ENCODE data around the gene DIP2C. TPM values are rescaled to one million over a fixed set of nuclear protein-coding genes. Genes with fewer than 3 reads are reported as not detected.

DIP2C gene
- total RNA-seq, 1 experiment from 2014 or later, result 5.0 TPM

DNA sequence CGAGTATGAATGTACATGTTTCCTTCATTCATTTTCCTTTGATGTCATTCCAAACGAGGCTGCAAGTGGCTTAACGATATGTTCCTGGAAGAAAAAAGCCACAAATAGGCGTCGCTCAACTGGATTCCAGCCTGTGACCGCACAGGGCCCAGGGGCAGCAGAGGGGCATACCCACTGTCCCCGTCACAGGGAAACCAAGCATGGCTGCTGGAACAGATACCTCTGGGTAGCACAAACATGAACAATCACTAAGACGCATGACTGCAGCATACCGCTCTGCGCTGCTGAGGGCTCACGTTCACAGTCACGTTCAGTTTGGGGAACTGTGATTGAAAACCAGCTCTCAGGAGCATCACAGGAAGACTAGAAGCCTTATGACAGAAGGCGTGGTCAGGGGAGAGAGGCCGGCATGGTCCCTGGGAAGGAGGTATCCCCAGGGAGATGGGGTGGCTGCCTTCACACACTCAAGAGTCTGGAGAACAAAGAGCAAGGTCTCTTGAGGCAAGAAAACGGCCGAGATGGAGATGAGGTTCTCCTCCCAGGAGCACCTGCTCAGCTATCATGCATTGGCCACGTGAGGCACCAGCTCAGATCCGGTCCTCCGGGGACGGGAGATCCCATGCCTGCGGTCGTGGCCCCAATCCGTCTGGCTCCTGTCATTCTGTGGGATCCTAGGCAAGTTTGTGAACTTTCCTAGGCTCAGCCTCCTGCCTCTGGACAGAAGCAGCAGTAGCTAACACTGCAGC, 213.6 kb downstream of the DIP2C start:
- H3K27me3 ChIP-seq, result no peaks in the 10 kb centered on the region
- no peaks in the 10 kb centered on the region; the same call in 1 of the 2 replicates for H3K4me1 ChIP-seq
- no peak overlapping the region for H3K27ac ChIP-seq
- H3K4me3 ChIP-seq, result no peak overlapping the region
- DNase-seq, result no peak
- H3K36me3 ChIP-seq, result no peaks in the 10 kb centered on the region
- H3K9me3 ChIP-seq (replicated peaks), result no peaks in the 10 kb centered on the region

GRCh38 chr10:474946-475345, 214.5 kb downstream of the DIP2C start:
- H3K27me3 ChIP-seq, result no peaks in the 10 kb centered on the region
- DNase-seq, result no peak
- no peaks in the 10 kb centered on the region for H3K36me3 ChIP-seq

GRCh38 chr10:474406-474805, 215.1 kb downstream of the DIP2C start:
- Histone ChIP-seq H3K4me1 (no peaks in the 10 kb centered on the region), H3K36me3 (no peaks in the 10 kb centered on the region), H3K27ac (no peak overlapping the region), H3K4me3 (no peak overlapping the region), H3K27me3 (no peaks in the 10 kb centered on the region), H3K9me3 (replicated peaks) (no peaks in the 10 kb centered on the region)
- DNase-seq, result no peak

More at GRCh38 chr10:474946-475345, 214.5 kb downstream of the DIP2C start:
- Histone ChIP-seq H3K4me3 (no peak overlapping the region), H3K4me1 (no peaks in the 10 kb centered on the region), H3K27ac (no peak overlapping the region), H3K9me3 (replicated peaks) (no peaks in the 10 kb centered on the region)

DNA sequence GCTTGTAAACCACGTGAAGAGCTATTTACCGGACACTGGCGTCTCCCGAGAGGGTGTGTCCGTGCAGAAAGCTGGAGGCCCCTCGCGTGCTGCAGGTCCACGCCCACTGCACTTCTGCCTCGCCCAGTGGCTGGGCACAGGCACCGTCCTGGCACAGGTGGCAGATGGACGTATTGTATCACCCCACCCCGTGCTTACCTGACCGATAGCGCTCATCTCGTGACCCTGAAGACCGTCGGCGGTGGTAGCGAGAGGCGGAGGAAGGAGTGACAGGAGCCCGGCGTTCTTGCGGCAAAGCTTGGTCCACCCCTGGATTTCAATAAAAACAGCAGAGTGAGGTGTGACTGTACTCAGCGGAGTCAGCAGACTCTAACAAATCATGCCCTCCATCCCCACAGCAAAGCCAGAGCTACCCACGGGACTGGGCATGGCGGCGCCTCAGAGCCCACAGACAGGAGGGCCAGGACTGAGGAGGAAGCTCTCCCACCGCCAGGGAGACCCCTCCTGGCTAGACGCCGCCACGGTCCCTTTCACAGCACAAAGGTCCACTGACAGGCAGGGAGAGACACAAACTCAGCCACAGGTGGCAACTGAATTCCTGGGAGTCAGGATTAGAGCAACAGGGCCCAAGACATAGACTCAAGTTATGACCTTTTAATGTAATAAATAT, 217.1 kb downstream of the DIP2C start:
- H3K27me3 ChIP-seq, result no peaks in the 10 kb centered on the region
- no peak overlapping the region for H3K27ac ChIP-seq
- no peak for DNase-seq
- H3K36me3 ChIP-seq, result no peaks in the 10 kb centered on the region
- no peaks in the 10 kb centered on the region for H3K4me1 ChIP-seq
- H3K9me3 ChIP-seq (replicated peaks), result no peaks in the 10 kb centered on the region
- H3K4me3 ChIP-seq, result no peak overlapping the region

GRCh38 chr10:470339-471003, 219.0 kb downstream of the DIP2C start:
- H3K36me3 ChIP-seq, result no peaks in the 10 kb centered on the region
- no peaks in the 10 kb centered on the region for H3K4me1 ChIP-seq
- DNase-seq, result no peak
- no peak overlapping the region for H3K27ac ChIP-seq
- no peak overlapping the region for H3K4me3 ChIP-seq
- H3K27me3 ChIP-seq, result no peaks in the 10 kb centered on the region
- H3K9me3 ChIP-seq (replicated peaks), result no peaks in the 10 kb centered on the region

- H3K27me3 ChIP-seq, result no peaks in the 10 kb centered on the region
- no peaks in the 10 kb centered on the region for H3K9me3 ChIP-seq (replicated peaks)
- H3K36me3 ChIP-seq, result no peaks in the 10 kb centered on the region
- H3K4me1 ChIP-seq, result no peaks in the 10 kb centered on the region
- DNase-seq, result no peak
- no peak overlapping the region for H3K27ac ChIP-seq
- H3K4me3 ChIP-seq, result no peak overlapping the region
These were observed 219.5 kb downstream of the DIP2C start for GRCh38 chr10:469947-470338.

- Histone ChIP-seq H3K36me3 (no peaks in the 10 kb centered on the region), H3K4me3 (no peak overlapping the region), H3K27ac (no peak overlapping the region), H3K4me1 (no peaks in the 10 kb centered on the region), H3K27me3 (no peaks in the 10 kb centered on the region), H3K9me3 (replicated peaks) (no peaks in the 10 kb centered on the region)
- DNase-seq, result no peak
These were observed 229.7 kb downstream of the DIP2C start for GRCh38 chr10:459743-460142.

- H3K36me3 ChIP-seq, result no peaks in the 10 kb centered on the region
- H3K4me3 ChIP-seq, result no peak overlapping the region
These were observed 231.0 kb downstream of the DIP2C start for GRCh38 chr10:458421-458851.

GRCh38 chr10:456486-456885, 233.0 kb downstream of the DIP2C start:
- no peaks in the 10 kb centered on the region for H3K4me1 ChIP-seq
- H3K4me3 ChIP-seq, result no peak overlapping the region

More at GRCh38 chr10:458421-458851, 231.0 kb downstream of the DIP2C start:
- no peaks in the 10 kb centered on the region for H3K4me1 ChIP-seq
- no peaks in the 10 kb centered on the region for H3K9me3 ChIP-seq (replicated peaks)
- no peak overlapping the region for H3K27ac ChIP-seq
- no peak for DNase-seq
- H3K27me3 ChIP-seq, result no peaks in the 10 kb centered on the region

GRCh38 chr10:454860-455259, 234.6 kb downstream of the DIP2C start:
- Histone ChIP-seq H3K36me3 (no peaks in the 10 kb centered on the region), H3K9me3 (replicated peaks) (no peaks in the 10 kb centered on the region), H3K27ac (no peak overlapping the region), H3K4me1 (no peaks in the 10 kb centered on the region), H3K27me3 (no peaks in the 10 kb centered on the region), H3K4me3 (no peak overlapping the region)
- no peak for DNase-seq

More at GRCh38 chr10:456486-456885, 233.0 kb downstream of the DIP2C start:
- H3K27ac ChIP-seq, result no peak overlapping the region
- no peak for DNase-seq
- no peaks in the 10 kb centered on the region for H3K27me3 ChIP-seq
- H3K9me3 ChIP-seq (replicated peaks), result no peaks in the 10 kb centered on the region
- H3K36me3 ChIP-seq, result no peaks in the 10 kb centered on the region

GRCh38 chr10:453647-454046, 235.8 kb downstream of the DIP2C start:
- H3K4me3 ChIP-seq, result no peak overlapping the region
- no peaks in the 10 kb centered on the region for H3K9me3 ChIP-seq (replicated peaks)
- DNase-seq, result no peak
- H3K36me3 ChIP-seq, result no peaks in the 10 kb centered on the region
- no peaks in the 10 kb centered on the region for H3K27me3 ChIP-seq
- no peak overlapping the region for H3K27ac ChIP-seq
- H3K4me1 ChIP-seq, result no peaks in the 10 kb centered on the region

- DNase-seq, result no peak
- H3K27me3 ChIP-seq, result no peaks in the 10 kb centered on the region
- no peak overlapping the region for H3K27ac ChIP-seq
- no peak overlapping the region for H3K4me3 ChIP-seq
- no peaks in the 10 kb centered on the region for H3K9me3 ChIP-seq (replicated peaks)
- H3K4me1 ChIP-seq, result no peaks in the 10 kb centered on the region
- no peaks in the 10 kb centered on the region for H3K36me3 ChIP-seq
These were observed 236.7 kb downstream of the DIP2C start for GRCh38 chr10:452512-453426.

DNA sequence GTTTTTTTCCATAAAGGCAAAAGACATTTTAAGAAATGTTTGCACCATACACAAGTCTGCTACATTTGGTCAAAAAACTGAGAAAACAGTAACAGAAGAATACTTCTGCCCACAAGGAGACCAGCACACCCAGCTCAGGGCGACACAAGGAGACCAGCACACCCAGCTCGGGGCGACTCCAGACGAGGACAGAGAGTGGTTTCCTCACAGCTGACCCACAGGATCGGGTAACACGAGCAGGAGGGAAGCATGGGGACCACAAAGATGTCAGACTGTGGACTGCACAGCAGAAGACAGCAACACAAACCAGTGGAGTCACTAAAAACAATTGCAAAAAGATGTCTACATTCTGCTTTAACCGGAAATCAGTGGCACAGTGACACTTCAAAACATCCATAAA, 237.6 kb downstream of the DIP2C start:
- no peaks in the 10 kb centered on the region for H3K27me3 ChIP-seq
- no peaks in the 10 kb centered on the region for H3K36me3 ChIP-seq
- peak in 1 of 2 experiments; percentile 11 for DNase-seq
- no peak overlapping the region for H3K27ac ChIP-seq
- no peaks in the 10 kb centered on the region for H3K9me3 ChIP-seq (replicated peaks)
- no peaks in the 10 kb centered on the region for H3K4me1 ChIP-seq
- no peak overlapping the region for H3K4me3 ChIP-seq

- Histone ChIP-seq H3K9me3 (replicated peaks) (no peaks in the 10 kb centered on the region), H3K27me3 (no peaks in the 10 kb centered on the region), H3K4me3 (no peak overlapping the region), H3K36me3 (no peaks in the 10 kb centered on the region), H3K4me1 (no peaks in the 10 kb centered on the region), H3K27ac (no peak overlapping the region)
- no peak for DNase-seq
These were observed 238.4 kb downstream of the DIP2C start for GRCh38 chr10:451021-451471.

Data from SJCRH30 (cell line).